T-cell (primary cell): ENCODE results near the gene ZC3H6. TPM values are rescaled to one million over a fixed set of nuclear protein-coding genes. Genes with fewer than 3 reads are reported as not detected.
A peak's percentile ranks its signal among the peaks of the same experiment; 100 is the strongest.

Source experiments
- ATAC-seq, 4 experiments: fragments of 200-7000 bp in 3 of 4; fragments of 150-1000 bp in 1 of 4; cut with Tn5 transposase; replicated peaks in 1 of 4; 1 replicate in 3 of 4; 2 replicates in 1 of 4; pipeline ENCODE4 v1.10.0; 2021; ENCODE audit warnings: moderate library complexity in 3 of 4, mild to moderate bottlenecking in 2 of 4, moderate number of reproducible peaks in 1 of 4
- CTCF ChIA-PET, 2 donors: fragments of 300-600 bp; sonication (Branson Sonifier 250); formaldehyde crosslinking; loops; one replicate each; lab custom pipeline; 2022; ENCODE audit warnings: antibody characterized with exemption in 2 of 2; lab: Charles Lee
- POLR2A ChIA-PET, 2 donors: fragments of 300-600 bp; sonication (Branson Sonifier 250); formaldehyde crosslinking; loops; one replicate each; lab custom pipeline; 2022; ENCODE audit warnings: antibody characterized with exemption in 2 of 2; lab: Charles Lee
- DNase-seq, 35 experiments: peaks; one replicate each; pipeline versions ENCODE4 v3.0.0 to v3.0.0-alpha.2; 2013 to 2023
- H3K27ac ChIP-seq: one replicate; pipeline ENCODE4 v1.5.1; 2013; ENCODE audit warnings: low read length
- H3K27me3 ChIP-seq, 2 experiments: replicated peaks in 1 of 2; 1 replicate in 1 of 2; 2 replicates in 1 of 2; pipeline versions ENCODE4 v1.6.1 to v1.7.0; 2013; ENCODE audit warnings: low read length in 1 of 2, mixed read lengths in 1 of 2; ENCODE audit not compliant: control insufficient read depth in 2 of 2, insufficient read depth in 2 of 2; ENCODE audit errors: extremely low read depth in 1 of 2
- H3K36me3 ChIP-seq, 2 donors: 1 replicate in 1 of 2; 2 replicates in 1 of 2; pipeline versions ENCODE4 v1.6.1 to v1.7.0; 2013; ENCODE audit warnings: low read length in 1 of 2; ENCODE audit not compliant: control insufficient read depth in 2 of 2, insufficient read depth in 1 of 2; ENCODE audit errors: extremely low read depth in 1 of 2
- H3K4me1 ChIP-seq, 2 experiments: 1 replicate in 1 of 2; 2 replicates in 1 of 2; pipeline versions ENCODE4 v1.6.1 to v1.7.0; 2013; ENCODE audit warnings: low read length in 2 of 2, mixed read lengths in 1 of 2; ENCODE audit not compliant: insufficient read depth in 2 of 2, control insufficient read depth in 1 of 2; ENCODE audit errors: extremely low read depth in 1 of 2
- H3K4me3 ChIP-seq, 2 donors: 1 replicate in 1 of 2; 2 replicates in 1 of 2; pipeline versions ENCODE4 v1.5.1 to v1.7.0; 2013; ENCODE audit warnings: mild to moderate bottlenecking in 2 of 2, low read length in 1 of 2, moderate library complexity in 1 of 2; ENCODE audit not compliant: control insufficient read depth in 1 of 2; ENCODE audit errors: extremely low read depth in 1 of 2
- H3K9me3 ChIP-seq: 2 replicates; pipeline ENCODE4 v1.7.0; 2013
- H3K27ac Mint-ChIP-seq, 2 donors: one replicate each; pipeline ENCODE4 v1.8.0; 2020 to 2021; ENCODE audit warnings: mild to moderate bottlenecking in 2 of 2, mixed read lengths in 2 of 2
- H3K27me3 Mint-ChIP-seq, 2 donors: one replicate each; pipeline ENCODE4 v1.8.0; 2021 to 2022; ENCODE audit warnings: mixed read lengths in 2 of 2
- H3K36me3 Mint-ChIP-seq: one replicate; pipeline ENCODE4 v1.8.0; 2021; ENCODE audit warnings: mixed read lengths
- H3K4me1 Mint-ChIP-seq, 3 donors: one replicate each; pipeline ENCODE4 v1.8.0; 2020 to 2022; ENCODE audit warnings: mixed read lengths in 3 of 3, mild to moderate bottlenecking in 1 of 3
- H3K4me3 Mint-ChIP-seq, 3 donors: one replicate each; pipeline ENCODE4 v1.8.0; 2020 to 2022; ENCODE audit warnings: mild to moderate bottlenecking in 3 of 3, mixed read lengths in 3 of 3, moderate library complexity in 3 of 3
- H3K9me3 Mint-ChIP-seq, 3 donors: one replicate each; pipeline ENCODE4 v1.8.0; 2020 to 2022; ENCODE audit warnings: mixed read lengths in 3 of 3
- WGBS: methylation state at CpG from one replicate; pipeline ENCODE4 v1.1.5; 2013; ENCODE audit warnings: missing lambda C conversion rate; ENCODE audit not compliant: insufficient coverage; 5-methylcytosine and 5-hydroxymethylcytosine counted together
- total RNA-seq, 35 experiments: library from RNA in 6 of 35; stranded (reverse) in 6 of 35; fragments of 120-200 nt in 1 of 35; gene quantifications; one replicate each; pipeline versions ENCODE4 v1.2.1 to v1.2.4 and lab custom pipeline; 2013 to 2026

Gene ZC3H6
- total RNA-seq, 5 donors from 2014 or later (not counting 1 experiment from before 2014, with no cell fraction given) = 19.6 to 29.9 (median 25.9) TPM

DNA sequence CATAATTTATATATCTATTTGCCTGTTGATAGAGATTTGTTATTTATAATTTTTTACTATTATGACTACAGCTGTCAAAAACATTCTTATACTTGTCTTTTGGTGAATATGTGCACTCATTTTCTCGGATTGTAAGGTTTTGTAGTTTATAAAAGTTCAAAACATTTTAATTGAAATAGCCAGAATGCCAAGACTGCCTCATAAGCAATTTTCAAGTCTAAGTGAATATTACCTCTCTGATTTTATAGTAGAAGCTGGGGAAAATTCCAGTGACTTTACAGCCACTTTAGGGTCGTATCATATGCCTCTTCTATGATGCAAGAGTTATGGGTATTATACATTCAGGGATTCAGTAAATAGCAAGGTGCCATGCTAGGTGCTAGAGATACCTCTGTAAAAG is 21.0 kb downstream of the ZC3H6 start:
- POLR2A ChIA-PET = interaction anchor here in 1 of 2 donors (0.6 kb wide), 2 partner anchors 46 to 221 kb away, joined by 5 to 17 read pairs; no protein-coding TSS in a partner anchor
- Histone ChIP-seq H3K4me1 (no peaks in the 10 kb centered on the region), H3K4me3 (no peak overlapping the region), H3K27me3 (no peaks in the 10 kb centered on the region), H3K9me3 (no peaks in the 10 kb centered on the region), H3K27ac (no peak overlapping the region), H3K36me3 (peaks cover 0 to 4% of the 10 kb centered on the region in 2 donors)
- CTCF ChIA-PET = no interaction called here
- ATAC-seq (no peak), DNase-seq (no peak)
- Mint-ChIP-seq H3K4me3 (no peak overlapping the region), H3K4me1 (peaks cover 20 to 25% (median 22%) of the 10 kb centered on the region in 3 donors), H3K36me3 (peaks cover 14% of the 10 kb centered on the region), H3K9me3 (no peaks in the 10 kb centered on the region), H3K27ac (no peak overlapping the region), H3K27me3 (no peaks in the 10 kb centered on the region)
- no CpG with 5 or more reads among the region's 2 CpGs for WGBS

DNA sequence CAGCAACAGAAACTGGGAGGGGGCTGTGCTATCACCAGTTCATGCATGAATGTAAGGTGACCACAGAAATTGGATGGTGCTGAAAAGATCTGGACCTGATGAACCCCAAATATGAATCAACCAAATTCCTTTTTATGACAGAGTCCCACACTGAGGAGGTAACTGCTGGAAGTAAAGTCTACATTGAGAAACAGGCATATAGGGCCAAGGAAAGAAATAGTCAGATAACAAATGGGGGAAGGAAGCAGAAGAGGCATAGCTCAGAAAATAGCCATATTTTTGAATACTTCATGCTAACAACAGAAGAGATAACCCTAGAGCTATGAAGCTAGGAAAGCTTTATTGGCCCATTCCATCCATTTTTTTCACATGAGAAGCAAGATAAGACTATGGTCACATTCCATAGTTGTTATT is 25.8 kb downstream of the ZC3H6 start:
- ChIA-PET CTCF (interaction anchor here in 1 of 2 donors (1.3 kb wide), 1 partner anchor 179 kb away, joined by 5 read pairs; no protein-coding TSS in a partner anchor), POLR2A (interaction anchor here in 1 of 2 donors (0.6 to 0.7 kb wide), 2 partner anchors 683 to 1530 kb away, joined by 3 read pairs; no protein-coding TSS in a partner anchor)
- no peaks in the 10 kb centered on the region for H3K4me1 ChIP-seq
- no peak overlapping the region for H3K27ac ChIP-seq
- Mint-ChIP-seq H3K4me1 (peaks cover 5 to 10% (median 8%) of the 10 kb centered on the region in 3 donors), H3K27ac (no peak overlapping the region), H3K9me3 (no peaks in the 10 kb centered on the region), H3K27me3 (no peaks in the 10 kb centered on the region), H3K4me3 (no peak overlapping the region), H3K36me3 (peaks cover 47% of the 10 kb centered on the region)
- peaks cover 0 to 24% of the 10 kb centered on the region in 2 donors for H3K36me3 ChIP-seq
- DNase-seq (no peak), ATAC-seq (no peak)
- H3K27me3 ChIP-seq = no peaks in the 10 kb centered on the region
- no peaks in the 10 kb centered on the region for H3K9me3 ChIP-seq
- H3K4me3 ChIP-seq = no peak overlapping the region

DNA sequence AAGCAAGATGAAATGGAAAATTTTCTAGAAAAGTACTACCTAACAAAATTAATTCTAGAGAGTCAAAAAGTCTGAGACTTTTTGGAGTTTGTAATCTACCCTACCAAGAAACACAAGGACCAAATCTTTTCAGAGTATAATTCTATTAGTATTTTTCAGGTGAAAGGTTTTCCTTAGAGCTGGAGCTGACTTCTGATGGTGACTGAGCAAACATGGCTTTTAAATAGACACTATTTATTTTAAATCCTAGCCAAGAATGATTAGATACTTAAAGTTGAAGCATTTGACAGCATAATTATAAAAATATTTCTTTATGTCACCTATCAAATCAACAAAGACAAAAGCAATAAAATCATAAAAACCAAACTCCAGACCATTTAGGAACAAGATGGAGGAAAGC is 26.6 kb downstream of the ZC3H6 start:
- H3K4me1 Mint-ChIP-seq = peaks cover 0 to 5% (median 1%) of the 10 kb centered on the region in 3 donors
- no peaks in the 10 kb centered on the region for H3K27me3 ChIP-seq
- H3K27ac ChIP-seq = no peak overlapping the region
- H3K9me3 Mint-ChIP-seq = no peaks in the 10 kb centered on the region
- DNase-seq (no peak), ATAC-seq (no peak)
- no peak overlapping the region for H3K4me3 ChIP-seq
- no peaks in the 10 kb centered on the region for H3K4me1 ChIP-seq
- H3K36me3 Mint-ChIP-seq = peaks cover 54% of the 10 kb centered on the region
- no peak overlapping the region for H3K4me3 Mint-ChIP-seq
- no peak overlapping the region for H3K27ac Mint-ChIP-seq
- H3K36me3 ChIP-seq = peaks cover 0 to 30% of the 10 kb centered on the region in 2 donors
- ChIA-PET POLR2A (interaction anchor here in 1 of 2 donors (0.7 kb wide), 1 partner anchor 1531 kb away, joined by 3 read pairs; no protein-coding TSS in a partner anchor), CTCF (interaction anchor here in 1 of 2 donors (1.3 to 1.4 kb wide), 2 partner anchors 41 to 180 kb away, joined by 3 to 5 read pairs; no protein-coding TSS in a partner anchor)
- no peaks in the 10 kb centered on the region for H3K9me3 ChIP-seq
- H3K27me3 Mint-ChIP-seq = no peaks in the 10 kb centered on the region

DNA sequence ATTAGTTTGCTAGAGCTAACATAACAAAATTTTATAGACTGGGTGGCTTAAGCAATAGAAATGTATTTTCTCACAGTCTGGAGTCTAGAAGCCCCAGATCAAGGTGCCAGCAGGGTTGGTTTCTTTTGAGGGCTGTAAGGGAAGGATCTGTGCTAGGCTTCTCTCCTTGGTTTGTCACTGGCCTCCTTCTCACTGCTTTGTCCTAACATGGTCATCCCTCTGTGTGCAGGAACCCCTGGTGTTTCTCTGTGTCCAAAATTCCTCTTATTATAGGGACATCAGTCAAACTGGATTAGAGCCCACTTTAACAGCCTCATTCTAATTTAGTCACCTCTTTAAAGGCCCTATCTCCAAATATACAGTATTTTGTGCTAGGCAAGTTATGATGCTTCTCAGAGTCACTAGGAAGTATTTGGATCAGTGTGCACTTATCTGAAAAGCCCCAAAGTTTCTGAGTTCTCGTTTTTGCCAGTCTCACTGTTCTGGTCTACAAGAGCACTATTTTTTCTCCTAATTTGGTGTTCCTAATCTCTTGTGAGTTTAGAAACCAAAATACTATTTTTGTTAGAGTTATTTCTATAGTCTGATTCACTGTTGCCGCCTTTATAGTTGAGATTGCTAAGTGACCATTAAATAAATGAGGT is 29.0 kb downstream of the ZC3H6 start:
- no CpG with 5 or more reads among the region's 2 CpGs for WGBS
- no peaks in the 10 kb centered on the region for H3K27me3 ChIP-seq
- ChIA-PET POLR2A (no interaction called here), CTCF (no interaction called here)
- peaks cover 0 to 30% of the 10 kb centered on the region in 2 donors for H3K36me3 ChIP-seq
- Mint-ChIP-seq H3K27ac (peak overlapping the region; percentile 18 to 49), H3K4me1 (peaks cover 0 to 2% (median 0%) of the 10 kb centered on the region in 3 donors), H3K9me3 (no peaks in the 10 kb centered on the region), H3K36me3 (peaks cover 62% of the 10 kb centered on the region), H3K27me3 (no peaks in the 10 kb centered on the region), H3K4me3 (no peak overlapping the region)
- no peaks in the 10 kb centered on the region for H3K4me1 ChIP-seq
- ATAC-seq (no peak), DNase-seq (no peak)
- no peaks in the 10 kb centered on the region for H3K9me3 ChIP-seq
- no peak overlapping the region for H3K4me3 ChIP-seq
- H3K27ac ChIP-seq = no peak overlapping the region

DNA sequence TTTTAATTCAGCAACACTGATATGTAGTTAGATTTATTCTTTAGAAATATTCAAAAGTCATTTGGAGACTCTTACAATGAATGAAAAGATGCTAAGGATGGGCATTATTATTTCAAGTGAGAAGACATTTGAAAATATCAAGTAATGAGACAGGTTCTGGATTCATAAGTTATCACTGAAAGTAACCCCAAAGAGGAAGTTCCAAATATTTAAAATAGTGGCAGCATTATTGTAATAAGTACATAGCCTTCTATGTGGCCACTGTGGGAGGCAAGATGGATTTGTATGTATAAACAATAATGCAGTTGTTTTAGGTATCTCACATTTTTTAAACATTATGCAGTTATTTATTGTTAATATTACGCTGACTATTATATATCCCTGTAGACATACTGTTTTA is 29.7 kb downstream of the ZC3H6 start:
- no peak overlapping the region for H3K27ac Mint-ChIP-seq
- CTCF ChIA-PET = no interaction called here
- no peaks in the 10 kb centered on the region for H3K27me3 Mint-ChIP-seq
- no peaks in the 10 kb centered on the region for H3K9me3 Mint-ChIP-seq
- no peaks in the 10 kb centered on the region for H3K27me3 ChIP-seq
- H3K4me1 Mint-ChIP-seq = no peaks in the 10 kb centered on the region
- H3K36me3 Mint-ChIP-seq = peaks cover 64% of the 10 kb centered on the region
- no peak overlapping the region for H3K27ac ChIP-seq
- H3K9me3 ChIP-seq = no peaks in the 10 kb centered on the region
- POLR2A ChIA-PET = no interaction called here
- no CpG with 5 or more reads among the region's 1 CpG for WGBS
- no peak overlapping the region for H3K4me3 ChIP-seq
- H3K36me3 ChIP-seq = peaks cover 0 to 34% of the 10 kb centered on the region in 2 donors
- ATAC-seq (no peak), DNase-seq (no peak)
- no peaks in the 10 kb centered on the region for H3K4me1 ChIP-seq
- no peak overlapping the region for H3K4me3 Mint-ChIP-seq

DNA sequence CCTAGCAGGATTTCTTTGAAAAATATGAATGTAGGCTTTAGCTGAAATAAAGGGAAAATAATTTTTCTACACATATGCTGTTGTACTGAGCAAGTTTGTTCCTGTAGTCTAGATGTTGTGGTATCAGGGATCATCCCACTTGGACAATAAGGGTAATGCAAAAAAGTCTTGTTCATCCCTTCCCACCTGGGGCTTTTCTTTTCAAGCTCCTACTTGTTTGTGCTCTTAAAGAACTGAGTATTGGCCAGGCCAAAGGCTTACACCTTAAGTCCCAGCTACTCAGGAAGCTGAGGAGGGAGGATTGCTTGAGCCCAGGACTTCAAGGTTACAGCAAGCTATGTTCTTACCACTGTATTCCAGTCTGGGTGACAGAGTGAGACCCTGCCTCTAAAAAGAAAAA is 35.5 kb downstream of the ZC3H6 start:
- DNase-seq (no peak), ATAC-seq (no peak)
- ChIA-PET CTCF (interaction anchor here in 1 of 2 donors (0.5 to 1.0 kb wide), 3 partner anchors 50 to 173 kb away, joined by 3 to 5 read pairs (median 3); no protein-coding TSS in a partner anchor), POLR2A (interaction anchor here in 1 of 2 donors (0.6 kb wide), 1 partner anchor 182 kb away, joined by 5 read pairs; no protein-coding TSS in a partner anchor)
- peaks cover 48% of the 10 kb centered on the region for H3K36me3 Mint-ChIP-seq
- no peaks in the 10 kb centered on the region for H3K9me3 ChIP-seq
- H3K9me3 Mint-ChIP-seq = no peaks in the 10 kb centered on the region
- H3K27ac ChIP-seq = no peak overlapping the region
- H3K4me1 ChIP-seq = no peaks in the 10 kb centered on the region
- H3K4me3 Mint-ChIP-seq = no peak overlapping the region
- no peaks in the 10 kb centered on the region for H3K27me3 Mint-ChIP-seq
- H3K4me3 ChIP-seq = no peak overlapping the region
- H3K27me3 ChIP-seq = no peaks in the 10 kb centered on the region
- H3K4me1 Mint-ChIP-seq = no peaks in the 10 kb centered on the region
- H3K27ac Mint-ChIP-seq = no peak overlapping the region
- H3K36me3 ChIP-seq = peaks cover 0 to 30% of the 10 kb centered on the region in 2 donors
